OCI-LY3 (cell line): ENCODE results near the gene UNC5B.

Source experiments
- H2AFZ ChIP-seq: fragments of 200-600, 300-600 bp; shearing (Covaris generic); 2 replicates; pipeline ENCODE4 v1.6.0; 2014; ENCODE audit warnings: antibody characterized with exemption, low read depth, low read length
- H3K27ac ChIP-seq: fragments of 200-600, 300-600 bp; sonication (generic); 2 replicates; pipeline ENCODE4 v1.5.1; 2014; ENCODE audit warnings: mild to moderate bottlenecking, low read length, moderate library complexity, mixed read lengths
- H3K27me3 ChIP-seq: fragments of 200-600, 300-600 bp; sonication (generic); 2 replicates; pipeline ENCODE4 v1.6.1; 2014; ENCODE audit warnings: low read depth, low read length, mixed read lengths
- H3K36me3 ChIP-seq: fragments of 200-600, 300-600 bp; sonication (generic); replicated peaks from 2 replicates; pipeline ENCODE3; 2014; ENCODE audit warnings: low read depth, low read length, mixed read lengths
- H3K4me1 ChIP-seq: fragments of 300-600, 200-600 bp; sonication (generic); 2 replicates; pipeline ENCODE4 v1.6.1; 2014; ENCODE audit warnings: low read length, mixed read lengths
- H3K4me2 ChIP-seq: fragments of 200-600, 300-600 bp; sonication (generic); 2 replicates; pipeline ENCODE4 v1.6.1; 2014; ENCODE audit warnings: low read length, mixed read lengths
- H3K4me3 ChIP-seq: fragments of 300-600, 200-600 bp; sonication (generic); 2 replicates; pipeline ENCODE4 v1.5.1; 2014; ENCODE audit warnings: antibody characterized with exemption, mild to moderate bottlenecking, low read length, moderate library complexity
- H3K79me2 ChIP-seq: fragments of 300-600, 200-600 bp; shearing (Covaris generic); 2 replicates; pipeline ENCODE4 v1.6.1; 2014; ENCODE audit warnings: mild to moderate bottlenecking, low read length, mixed read lengths
- H3K9ac ChIP-seq: fragments of 300-600, 200-600 bp; shearing (Covaris generic); 2 replicates; pipeline ENCODE4 v1.6.0; 2014; ENCODE audit warnings: mild to moderate bottlenecking, low read length, moderate library complexity
- H3K9me3 ChIP-seq: fragments of 200-600, 300-600 bp; shearing (Covaris generic); 2 replicates; pipeline ENCODE4 v1.6.1; 2014; ENCODE audit warnings: low read length, mixed read lengths; ENCODE audit not compliant: insufficient read depth
- H4K20me1 ChIP-seq: fragments of 200-600, 300-600 bp; sonication (generic); 2 replicates; pipeline ENCODE4 v1.6.1; 2016; ENCODE audit warnings: low read length, mixed read lengths; ENCODE audit not compliant: insufficient read depth
- EZH2phosphoT487 ChIP-seq: fragments of 200-600 bp; shearing (Covaris generic); IDR thresholded peaks from 2 replicates; pipeline ENCODE4 v1.6.1; 2018; ENCODE audit warnings: antibody characterized with exemption, mixed run types, low read depth
- TF ChIP-seq, protein P1 (sequence below): fragments of 200-600, 300-600 bp; sonication (generic); IDR thresholded peaks from 2 replicates; pipeline ENCODE4 v1.5.1; 2014; ENCODE audit warnings: antibody characterized with exemption, low read length, low read depth

The UNC5B gene

DNA sequence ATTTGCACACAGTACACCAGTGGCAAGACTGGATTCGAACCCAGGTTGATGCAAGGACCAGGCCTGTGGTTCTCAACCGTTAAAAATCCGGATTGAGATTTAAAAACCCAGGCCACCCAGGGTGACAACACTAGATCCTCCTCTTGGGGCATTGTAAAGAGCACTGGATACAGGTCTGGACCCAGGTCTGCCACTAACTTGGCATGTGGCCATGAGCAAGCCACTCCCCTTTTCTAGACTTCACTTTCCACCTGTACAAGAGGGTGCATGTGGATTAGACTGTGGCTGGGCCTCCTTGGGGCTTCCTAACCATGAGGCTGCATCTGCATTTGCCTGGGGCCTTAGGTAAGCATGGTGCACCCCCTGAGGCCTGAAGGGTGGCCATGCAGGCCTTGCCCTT, 85.0 kb downstream of the UNC5B start:
- TF ChIP-seq, protein P1, sequence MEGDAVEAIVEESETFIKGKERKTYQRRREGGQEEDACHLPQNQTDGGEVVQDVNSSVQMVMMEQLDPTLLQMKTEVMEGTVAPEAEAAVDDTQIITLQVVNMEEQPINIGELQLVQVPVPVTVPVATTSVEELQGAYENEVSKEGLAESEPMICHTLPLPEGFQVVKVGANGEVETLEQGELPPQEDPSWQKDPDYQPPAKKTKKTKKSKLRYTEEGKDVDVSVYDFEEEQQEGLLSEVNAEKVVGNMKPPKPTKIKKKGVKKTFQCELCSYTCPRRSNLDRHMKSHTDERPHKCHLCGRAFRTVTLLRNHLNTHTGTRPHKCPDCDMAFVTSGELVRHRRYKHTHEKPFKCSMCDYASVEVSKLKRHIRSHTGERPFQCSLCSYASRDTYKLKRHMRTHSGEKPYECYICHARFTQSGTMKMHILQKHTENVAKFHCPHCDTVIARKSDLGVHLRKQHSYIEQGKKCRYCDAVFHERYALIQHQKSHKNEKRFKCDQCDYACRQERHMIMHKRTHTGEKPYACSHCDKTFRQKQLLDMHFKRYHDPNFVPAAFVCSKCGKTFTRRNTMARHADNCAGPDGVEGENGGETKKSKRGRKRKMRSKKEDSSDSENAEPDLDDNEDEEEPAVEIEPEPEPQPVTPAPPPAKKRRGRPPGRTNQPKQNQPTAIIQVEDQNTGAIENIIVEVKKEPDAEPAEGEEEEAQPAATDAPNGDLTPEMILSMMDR = no peak
- TF ChIP-seq EZH2phosphoT487 = no peak
- Histone ChIP-seq H3K9ac (no peak overlapping the region), H3K4me3 (no peak overlapping the region), H3K9me3 (no peaks in the 10 kb centered on the region), H2AFZ (no peak overlapping the region), H4K20me1 (no peaks in the 10 kb centered on the region), H3K27me3 (no peaks in the 10 kb centered on the region), H3K4me2 (no peak overlapping the region), H3K27ac (no peak overlapping the region), H3K79me2 (no peaks in the 10 kb centered on the region), H3K36me3 (no peaks in the 10 kb centered on the region), H3K4me1 (peaks cover 18% of the 10 kb centered on the region)

DNA sequence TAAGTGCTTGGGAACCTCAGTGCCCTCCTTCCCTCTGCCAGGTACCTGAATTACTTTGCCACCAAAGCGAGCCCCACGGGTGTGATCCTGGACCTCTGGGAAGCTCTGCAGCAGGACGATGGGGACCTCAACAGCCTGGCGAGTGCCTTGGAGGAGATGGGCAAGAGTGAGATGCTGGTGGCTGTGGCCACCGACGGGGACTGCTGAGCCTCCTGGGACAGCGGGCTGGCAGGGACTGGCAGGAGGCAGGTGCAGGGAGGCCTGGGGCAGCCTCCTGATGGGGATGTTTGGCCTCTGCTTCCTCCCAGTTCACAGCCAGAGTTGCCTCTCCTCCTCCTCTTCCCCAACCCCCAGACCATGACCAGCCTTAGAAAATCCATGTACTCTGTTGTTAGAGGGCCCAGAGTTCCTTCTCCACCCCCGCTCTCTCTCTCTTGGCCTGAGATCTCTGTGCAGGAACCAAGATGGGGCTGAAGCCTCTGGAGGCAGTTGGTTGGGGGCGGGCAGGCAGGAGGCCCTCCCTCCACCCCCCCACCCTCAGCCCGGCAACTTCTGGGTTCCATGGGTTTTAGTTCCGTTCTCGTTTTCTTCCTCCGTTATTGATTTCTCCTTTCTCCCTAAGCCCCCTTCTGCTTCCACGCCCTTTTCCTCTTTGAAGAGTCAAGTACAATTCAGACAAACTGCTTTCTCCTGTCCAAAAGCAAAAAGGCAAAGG, 86.9 kb downstream of the UNC5B start:
- H3K9ac ChIP-seq = peak overlapping the region; percentile 23; the same call in 1 of the 2 replicates
- peak overlapping the region; percentile 65; the same call in 1 of the 2 replicates for H2AFZ ChIP-seq

DNA sequence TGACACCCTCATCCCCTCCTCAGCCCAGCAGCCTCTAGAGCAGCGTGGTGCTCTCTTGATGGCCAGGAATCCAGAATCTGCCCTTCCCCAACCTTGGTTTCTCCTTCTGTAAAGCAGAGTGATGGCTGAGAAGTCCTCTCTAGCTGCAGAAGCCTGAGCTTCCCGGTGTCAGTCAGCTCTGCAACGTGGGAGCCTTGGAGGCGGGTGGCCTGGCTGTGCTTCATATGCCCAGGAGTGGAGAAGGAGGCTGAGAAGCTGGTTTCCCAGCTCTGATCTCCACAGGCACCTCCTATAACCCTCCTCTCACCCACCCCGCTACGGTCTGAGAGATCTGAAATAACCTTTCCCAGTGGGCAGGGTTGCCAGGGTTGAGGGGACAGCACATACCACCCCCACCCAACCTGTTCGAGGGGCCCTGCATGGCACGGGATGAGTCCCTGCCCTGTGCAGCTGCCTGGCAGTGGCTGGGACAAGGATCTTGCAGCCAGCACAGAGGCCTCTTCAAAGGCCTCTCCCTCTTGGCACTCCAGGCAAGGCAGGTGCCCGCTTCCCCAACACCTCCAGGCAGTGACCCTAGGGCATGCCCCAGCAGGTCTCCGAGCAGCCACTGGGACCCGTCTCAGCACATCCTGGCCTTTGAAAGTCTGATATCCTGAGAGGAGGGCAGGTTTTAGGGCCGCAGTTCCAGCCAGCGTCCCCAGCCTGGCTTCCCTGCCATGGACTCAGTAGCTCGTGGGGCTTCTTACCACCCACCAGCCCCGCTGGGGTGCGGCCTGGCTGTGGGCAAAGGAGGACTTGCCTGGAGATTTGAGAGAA, 88.4 kb downstream of the UNC5B start:
- Histone ChIP-seq H3K4me3 (no peak overlapping the region), H3K27ac (no peak overlapping the region), H3K4me1 (peaks cover 22% of the 10 kb centered on the region), H3K36me3 (no peaks in the 10 kb centered on the region), H4K20me1 (no peaks in the 10 kb centered on the region), H3K79me2 (no peaks in the 10 kb centered on the region), H3K9me3 (no peaks in the 10 kb centered on the region), H3K27me3 (no peaks in the 10 kb centered on the region), H3K9ac (no peak overlapping the region), H2AFZ (no peak overlapping the region), H3K4me2 (no peak overlapping the region)
- TF ChIP-seq, protein P1 = no peak
- TF ChIP-seq EZH2phosphoT487 = no peak

More for the DNA sequence above, 86.9 kb downstream of the UNC5B start:
- H3K4me3 ChIP-seq = peak overlapping the region; percentile 56
- no peaks in the 10 kb centered on the region for H3K9me3 ChIP-seq
- no peaks in the 10 kb centered on the region for H3K36me3 ChIP-seq
- peaks cover 22% of the 10 kb centered on the region for H3K4me1 ChIP-seq
- no peak for TF ChIP-seq EZH2phosphoT487
- TF ChIP-seq, protein P1 = no peak
- no peaks in the 10 kb centered on the region for H4K20me1 ChIP-seq
- H3K27ac ChIP-seq = no peak overlapping the region
- H3K27me3 ChIP-seq = no peaks in the 10 kb centered on the region
- peak overlapping the region; percentile 71 for H3K4me2 ChIP-seq
- no peaks in the 10 kb centered on the region for H3K79me2 ChIP-seq

DNA sequence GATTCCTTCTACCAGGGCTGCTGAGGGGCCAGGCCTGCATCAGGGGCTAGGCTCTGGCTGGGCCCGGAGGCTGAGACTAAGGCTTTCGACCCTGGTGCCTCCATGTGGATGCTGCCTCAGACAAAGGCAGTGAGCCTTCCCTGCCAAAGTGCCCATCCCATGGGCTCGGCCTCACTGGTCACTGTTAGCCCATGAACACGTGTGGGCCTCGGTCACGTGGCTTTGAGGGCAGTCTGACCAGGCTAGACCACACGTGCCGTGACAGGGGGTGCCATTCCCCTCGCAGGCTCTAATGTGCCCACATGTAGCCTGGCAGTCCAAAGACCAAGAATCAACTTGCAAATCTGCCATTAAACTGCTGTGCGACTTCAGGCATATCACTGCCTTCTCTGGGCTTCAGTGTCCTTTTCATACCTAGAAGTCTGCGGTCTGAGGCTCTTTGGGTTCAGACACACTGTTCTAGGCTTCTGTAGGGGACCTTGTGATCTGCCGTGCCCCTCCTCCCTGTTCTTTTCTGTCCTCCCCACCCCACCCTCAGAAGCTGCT, 89.1 kb downstream of the UNC5B start:
- Histone ChIP-seq H3K9ac (no peak overlapping the region), H2AFZ (no peak overlapping the region), H3K79me2 (no peaks in the 10 kb centered on the region), H3K36me3 (no peaks in the 10 kb centered on the region), H3K9me3 (no peaks in the 10 kb centered on the region), H3K4me1 (peaks cover 22% of the 10 kb centered on the region), H4K20me1 (no peaks in the 10 kb centered on the region), H3K4me2 (no peak overlapping the region), H3K27me3 (no peaks in the 10 kb centered on the region), H3K4me3 (no peak overlapping the region), H3K27ac (no peak overlapping the region)
- TF ChIP-seq EZH2phosphoT487 = no peak
- TF ChIP-seq, protein P1 = no peak
